ENCODE results near the gene XYLT1.

The XYLT1 gene

DNA sequence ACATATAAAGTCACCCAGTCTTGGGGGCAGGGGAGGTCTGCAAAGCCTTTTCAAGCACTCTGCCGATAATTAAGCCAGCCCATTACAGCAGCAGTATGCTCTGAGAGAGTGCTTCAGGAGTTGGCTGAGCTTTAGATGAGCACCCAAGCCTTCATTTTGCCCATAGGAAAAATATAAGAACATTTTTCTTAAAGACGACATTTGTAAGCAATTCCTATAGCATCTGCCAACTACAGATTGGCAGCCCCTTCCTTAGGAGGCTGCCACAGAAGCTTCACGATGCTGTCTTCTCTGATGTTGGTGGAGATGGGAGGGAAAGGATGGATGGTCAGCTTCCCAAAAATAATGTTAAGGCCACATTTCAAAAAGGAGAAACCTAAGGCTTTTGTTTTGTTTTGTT, 367.5 kb downstream of the XYLT1 start (continued):
- TF ChIP-seq, protein P1, sequence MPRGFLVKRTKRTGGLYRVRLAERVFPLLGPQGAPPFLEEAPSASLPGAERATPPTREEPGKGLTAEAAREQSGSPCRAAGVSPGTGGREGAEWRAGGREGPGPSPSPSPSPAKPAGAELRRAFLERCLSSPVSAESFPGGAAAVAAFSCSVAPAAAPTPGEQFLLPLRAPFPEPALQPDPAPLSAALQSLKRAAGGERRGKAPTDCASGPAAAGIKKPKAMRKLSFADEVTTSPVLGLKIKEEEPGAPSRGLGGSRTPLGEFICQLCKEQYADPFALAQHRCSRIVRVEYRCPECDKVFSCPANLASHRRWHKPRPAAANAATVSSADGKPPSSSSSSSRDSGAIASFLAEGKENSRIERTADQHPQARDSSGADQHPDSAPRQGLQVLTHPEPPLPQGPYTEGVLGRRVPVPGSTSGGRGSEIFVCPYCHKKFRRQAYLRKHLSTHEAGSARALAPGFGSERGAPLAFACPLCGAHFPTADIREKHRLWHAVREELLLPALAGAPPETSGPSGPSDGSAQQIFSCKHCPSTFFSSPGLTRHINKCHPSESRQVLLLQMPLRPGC (tag by site-specific recombination; IDR thresholded peaks at IDR 0.05): no peak
- TF ChIP-seq ZNF2 (tag by site-specific recombination; IDR thresholded peaks at IDR 0.05): no peak

DNA sequence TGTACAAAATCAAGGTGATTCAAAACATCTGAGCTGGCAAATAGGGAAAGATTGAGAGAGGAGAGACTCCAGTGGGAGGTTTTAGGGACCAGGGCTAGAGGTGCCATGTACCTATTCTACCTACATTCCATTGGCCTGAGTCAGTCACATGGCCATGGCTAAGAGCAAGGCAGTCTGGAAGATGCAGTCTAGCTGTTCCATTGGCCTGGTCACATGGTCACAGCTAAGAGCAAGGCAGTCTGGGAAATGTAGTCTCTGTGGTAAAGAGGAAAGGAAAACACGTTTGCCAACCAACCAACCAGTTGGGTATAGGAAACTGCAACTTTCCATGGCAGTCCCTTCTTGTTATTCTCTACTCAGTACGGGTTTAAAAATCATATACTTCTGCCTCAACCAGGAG, 369.1 kb downstream of the XYLT1 start:
- H3K4me1 ChIP-seq (ENCODE audit: control insufficient read depth, insufficient read depth, low read length): no peaks in the 10 kb centered on the region
- no peak overlapping the region for H3K4me3 ChIP-seq (ENCODE audit: low read depth, low read length)
- ChIA-PET POLR2A (no interaction called here), CTCF (no interaction called here)
- no peak for TF ChIP-seq ZBTB17 (tag by site-specific recombination; IDR thresholded peaks at IDR 0.05)
- no peak for TF ChIP-seq PRDM1 (tag by site-specific recombination; IDR thresholded peaks at IDR 0.05)
- no peak for TF ChIP-seq ZNF76 (tag by site-specific recombination; IDR thresholded peaks at IDR 0.05; ENCODE audit: borderline replicate concordance, low read depth)
- no peak for TF ChIP-seq ZNF302 (tag by site-specific recombination; IDR thresholded peaks at IDR 0.05; ENCODE audit: low read depth)
- no peak for TF ChIP-seq HOXA7 (CRISPR knock-in tag; IDR thresholded peaks at IDR 0.05; ENCODE audit: borderline replicate concordance)
- TF ChIP-seq SCRT1 (tag by site-specific recombination; IDR thresholded peaks at IDR 0.05; ENCODE audit: borderline replicate concordance): no peak
- no peak for TF ChIP-seq ZNF560 (tag by site-specific recombination; IDR thresholded peaks at IDR 0.05; ENCODE audit: borderline replicate concordance)
- no peak for TF ChIP-seq ZNF777 (tag by site-specific recombination; IDR thresholded peaks at IDR 0.05; ENCODE audit: borderline replicate concordance)
- TF ChIP-seq, protein P2, sequence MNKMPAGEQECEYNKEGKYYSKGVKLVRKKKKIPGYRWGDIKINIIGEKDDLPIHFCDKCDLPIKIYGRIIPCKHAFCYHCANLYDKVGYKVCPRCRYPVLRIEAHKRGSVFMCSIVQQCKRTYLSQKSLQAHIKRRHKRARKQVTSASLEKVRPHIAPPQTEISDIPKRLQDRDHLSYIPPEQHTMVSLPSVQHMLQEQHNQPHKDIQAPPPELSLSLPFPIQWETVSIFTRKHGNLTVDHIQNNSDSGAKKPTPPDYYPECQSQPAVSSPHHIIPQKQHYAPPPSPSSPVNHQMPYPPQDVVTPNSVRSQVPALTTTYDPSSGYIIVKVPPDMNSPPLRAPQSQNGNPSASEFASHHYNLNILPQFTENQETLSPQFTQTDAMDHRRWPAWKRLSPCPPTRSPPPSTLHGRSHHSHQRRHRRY (tag by site-specific recombination; IDR thresholded peaks at IDR 0.05): no peak
- TF ChIP-seq, protein P3, sequence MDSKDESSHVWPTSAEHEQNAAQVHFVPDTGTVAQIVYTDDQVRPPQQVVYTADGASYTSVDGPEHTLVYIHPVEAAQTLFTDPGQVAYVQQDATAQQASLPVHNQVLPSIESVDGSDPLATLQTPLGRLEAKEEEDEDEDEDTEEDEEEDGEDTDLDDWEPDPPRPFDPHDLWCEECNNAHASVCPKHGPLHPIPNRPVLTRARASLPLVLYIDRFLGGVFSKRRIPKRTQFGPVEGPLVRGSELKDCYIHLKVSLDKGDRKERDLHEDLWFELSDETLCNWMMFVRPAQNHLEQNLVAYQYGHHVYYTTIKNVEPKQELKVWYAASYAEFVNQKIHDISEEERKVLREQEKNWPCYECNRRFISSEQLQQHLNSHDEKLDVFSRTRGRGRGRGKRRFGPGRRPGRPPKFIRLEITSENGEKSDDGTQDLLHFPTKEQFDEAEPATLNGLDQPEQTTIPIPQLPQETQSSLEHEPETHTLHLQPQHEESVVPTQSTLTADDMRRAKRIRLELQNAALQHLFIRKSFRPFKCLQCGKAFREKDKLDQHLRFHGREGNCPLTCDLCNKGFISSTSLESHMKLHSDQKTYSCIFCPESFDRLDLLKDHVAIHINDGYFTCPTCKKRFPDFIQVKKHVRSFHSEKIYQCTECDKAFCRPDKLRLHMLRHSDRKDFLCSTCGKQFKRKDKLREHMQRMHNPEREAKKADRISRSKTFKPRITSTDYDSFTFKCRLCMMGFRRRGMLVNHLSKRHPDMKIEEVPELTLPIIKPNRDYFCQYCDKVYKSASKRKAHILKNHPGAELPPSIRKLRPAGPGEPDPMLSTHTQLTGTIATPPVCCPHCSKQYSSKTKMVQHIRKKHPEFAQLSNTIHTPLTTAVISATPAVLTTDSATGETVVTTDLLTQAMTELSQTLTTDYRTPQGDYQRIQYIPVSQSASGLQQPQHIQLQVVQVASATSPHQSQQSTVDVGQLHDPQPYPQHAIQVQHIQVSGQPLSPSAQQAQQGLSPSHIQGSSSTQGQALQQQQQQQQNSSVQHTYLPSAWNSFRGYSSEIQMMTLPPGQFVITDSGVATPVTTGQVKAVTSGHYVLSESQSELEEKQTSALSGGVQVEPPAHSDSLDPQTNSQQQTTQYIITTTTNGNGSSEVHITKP (tag by site-specific recombination; IDR thresholded peaks at IDR 0.05): no peak
- no peak for TF ChIP-seq ZNF555 (tag by site-specific recombination; conservative IDR thresholded peaks at IDR 0.05)
- TF ChIP-seq SETDB1 (IDR thresholded peaks at IDR 0.05; ENCODE audit: insufficient read length, low read length): no peak
- TF ChIP-seq, protein P4, sequence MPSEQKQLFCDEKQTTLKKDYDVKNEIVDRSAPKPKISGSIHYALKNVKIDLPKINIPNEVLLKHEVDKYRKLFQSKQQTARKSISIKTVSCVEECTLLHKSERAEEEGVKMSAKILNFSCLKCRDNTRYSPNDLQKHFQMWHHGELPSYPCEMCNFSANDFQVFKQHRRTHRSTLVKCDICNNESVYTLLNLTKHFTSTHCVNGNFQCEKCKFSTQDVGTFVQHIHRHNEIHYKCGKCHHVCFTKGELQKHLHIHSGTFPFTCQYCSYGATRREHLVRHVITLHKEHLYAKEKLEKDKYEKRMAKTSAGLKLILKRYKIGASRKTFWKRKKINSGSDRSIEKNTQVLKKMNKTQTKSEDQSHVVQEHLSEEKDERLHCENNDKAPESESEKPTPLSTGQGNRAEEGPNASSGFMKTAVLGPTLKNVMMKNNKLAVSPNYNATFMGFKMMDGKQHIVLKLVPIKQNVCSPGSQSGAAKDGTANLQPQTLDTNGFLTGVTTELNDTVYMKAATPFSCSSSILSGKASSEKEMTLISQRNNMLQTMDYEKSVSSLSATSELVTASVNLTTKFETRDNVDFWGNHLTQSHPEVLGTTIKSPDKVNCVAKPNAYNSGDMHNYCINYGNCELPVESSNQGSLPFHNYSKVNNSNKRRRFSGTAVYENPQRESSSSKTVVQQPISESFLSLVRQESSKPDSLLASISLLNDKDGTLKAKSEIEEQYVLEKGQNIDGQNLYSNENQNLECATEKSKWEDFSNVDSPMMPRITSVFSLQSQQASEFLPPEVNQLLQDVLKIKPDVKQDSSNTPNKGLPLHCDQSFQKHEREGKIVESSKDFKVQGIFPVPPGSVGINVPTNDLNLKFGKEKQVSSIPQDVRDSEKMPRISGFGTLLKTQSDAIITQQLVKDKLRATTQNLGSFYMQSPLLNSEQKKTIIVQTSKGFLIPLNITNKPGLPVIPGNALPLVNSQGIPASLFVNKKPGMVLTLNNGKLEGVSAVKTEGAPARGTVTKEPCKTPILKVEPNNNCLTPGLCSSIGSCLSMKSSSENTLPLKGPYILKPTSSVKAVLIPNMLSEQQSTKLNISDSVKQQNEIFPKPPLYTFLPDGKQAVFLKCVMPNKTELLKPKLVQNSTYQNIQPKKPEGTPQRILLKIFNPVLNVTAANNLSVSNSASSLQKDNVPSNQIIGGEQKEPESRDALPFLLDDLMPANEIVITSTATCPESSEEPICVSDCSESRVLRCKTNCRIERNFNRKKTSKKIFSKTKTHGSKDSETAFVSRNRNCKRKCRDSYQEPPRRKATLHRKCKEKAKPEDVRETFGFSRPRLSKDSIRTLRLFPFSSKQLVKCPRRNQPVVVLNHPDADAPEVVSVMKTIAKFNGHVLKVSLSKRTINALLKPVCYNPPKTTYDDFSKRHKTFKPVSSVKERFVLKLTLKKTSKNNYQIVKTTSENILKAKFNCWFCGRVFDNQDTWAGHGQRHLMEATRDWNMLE (tag by site-specific recombination; conservative IDR thresholded peaks at IDR 0.05; ENCODE audit: low read depth): no peak
- no peak for TF ChIP-seq ZNF23 (tag by site-specific recombination; IDR thresholded peaks at IDR 0.05; ENCODE audit: borderline replicate concordance)
- TF ChIP-seq ZNF624 (tag by site-specific recombination; IDR thresholded peaks at IDR 0.05): no peak
- TF ChIP-seq GLIS2 (tag by site-specific recombination; IDR thresholded peaks at IDR 0.05): no peak
- TF ChIP-seq ZNF596 (tag by site-specific recombination; IDR thresholded peaks at IDR 0.05): no peak
- no peak for TF ChIP-seq SP7 (tag by site-specific recombination; IDR thresholded peaks at IDR 0.05)
- TF ChIP-seq, protein P5, sequence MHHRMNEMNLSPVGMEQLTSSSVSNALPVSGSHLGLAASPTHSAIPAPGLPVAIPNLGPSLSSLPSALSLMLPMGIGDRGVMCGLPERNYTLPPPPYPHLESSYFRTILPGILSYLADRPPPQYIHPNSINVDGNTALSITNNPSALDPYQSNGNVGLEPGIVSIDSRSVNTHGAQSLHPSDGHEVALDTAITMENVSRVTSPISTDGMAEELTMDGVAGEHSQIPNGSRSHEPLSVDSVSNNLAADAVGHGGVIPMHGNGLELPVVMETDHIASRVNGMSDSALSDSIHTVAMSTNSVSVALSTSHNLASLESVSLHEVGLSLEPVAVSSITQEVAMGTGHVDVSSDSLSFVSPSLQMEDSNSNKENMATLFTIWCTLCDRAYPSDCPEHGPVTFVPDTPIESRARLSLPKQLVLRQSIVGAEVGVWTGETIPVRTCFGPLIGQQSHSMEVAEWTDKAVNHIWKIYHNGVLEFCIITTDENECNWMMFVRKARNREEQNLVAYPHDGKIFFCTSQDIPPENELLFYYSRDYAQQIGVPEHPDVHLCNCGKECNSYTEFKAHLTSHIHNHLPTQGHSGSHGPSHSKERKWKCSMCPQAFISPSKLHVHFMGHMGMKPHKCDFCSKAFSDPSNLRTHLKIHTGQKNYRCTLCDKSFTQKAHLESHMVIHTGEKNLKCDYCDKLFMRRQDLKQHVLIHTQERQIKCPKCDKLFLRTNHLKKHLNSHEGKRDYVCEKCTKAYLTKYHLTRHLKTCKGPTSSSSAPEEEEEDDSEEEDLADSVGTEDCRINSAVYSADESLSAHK (tag by site-specific recombination; IDR thresholded peaks at IDR 0.05): no peak
- TF ChIP-seq ZNF133 (tag by site-specific recombination; IDR thresholded peaks at IDR 0.05): no peak
- H3K27ac ChIP-seq (ENCODE audit: extremely low read depth, low read depth, low read length): no peak overlapping the region
- no peaks in the 10 kb centered on the region for H3K36me3 ChIP-seq (ENCODE audit: control insufficient read depth in 2 of 2, insufficient read depth in 1 of 2, low read length in 2 of 2)
- no peaks in the 10 kb centered on the region for H3K9me3 ChIP-seq (ENCODE audit: control insufficient read depth, insufficient read depth, low read depth, low read length)

Data from HEK293 (cell line).